SIG-M5 (cell line): ENCODE measurements around the gene NEUROG2.
A peak's percentile ranks its signal among the peaks of the same experiment; 100 is the strongest.
"Not testable (repeated sequence)": the region's sequence is repeated elsewhere in the genome, so short reads cannot be mapped to it uniquely, and the experiment has no call there.

Source experiments
- DNase-seq: peaks from one replicate; lab custom pipeline; 2025; lab: John Stamatoyannopoulos, UW

NEUROG2 gene

GRCh38 chr4:112516066-112516470 lies at the start of gene NEUROG2:
NEUROG2 (minus strand) TSS chr4:112516180; CDS start chr4:112515475, 705 bp downstream.
- no peak for DNase-seq

- no peak for DNase-seq
These were observed 48.8 kb upstream of the NEUROG2 start for GRCh38 chr4:112564706-112565270.

DNA sequence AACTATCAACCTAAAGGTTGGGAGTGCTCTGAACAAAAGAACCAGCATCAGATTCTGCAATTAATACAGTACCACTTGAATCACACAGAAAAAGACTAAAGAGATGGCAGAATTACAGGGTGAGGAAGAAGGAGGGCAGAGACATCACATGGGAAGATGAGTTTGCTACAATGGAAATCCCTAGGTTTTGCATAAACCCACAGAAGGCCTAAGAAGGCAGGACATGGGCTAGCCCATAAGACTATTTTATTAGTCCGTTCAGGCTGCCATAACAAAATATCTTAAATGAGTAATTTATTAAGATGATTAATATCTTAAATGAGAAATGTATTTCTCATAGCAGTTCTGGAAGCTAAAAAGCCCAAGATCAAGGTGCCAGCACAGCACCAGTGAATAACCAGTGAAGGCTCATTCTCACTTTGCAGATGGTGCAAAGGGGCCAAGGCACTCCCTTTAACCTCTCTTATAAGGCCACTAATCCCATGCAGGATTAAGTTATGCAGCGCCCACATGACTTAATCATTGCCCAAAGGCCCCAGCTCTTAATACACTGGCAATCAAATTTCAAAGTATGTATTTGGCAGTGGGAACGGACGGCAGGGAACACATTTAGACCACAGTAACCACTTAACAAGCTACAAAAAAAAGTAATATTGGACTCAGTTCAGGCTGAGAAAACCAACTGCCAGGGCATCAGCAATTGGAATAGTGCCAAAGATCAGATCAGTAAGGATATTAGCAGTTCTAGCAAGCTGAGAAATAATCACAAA lies 47.6 kb upstream of the NEUROG2 start:
- no peak for DNase-seq

DNA sequence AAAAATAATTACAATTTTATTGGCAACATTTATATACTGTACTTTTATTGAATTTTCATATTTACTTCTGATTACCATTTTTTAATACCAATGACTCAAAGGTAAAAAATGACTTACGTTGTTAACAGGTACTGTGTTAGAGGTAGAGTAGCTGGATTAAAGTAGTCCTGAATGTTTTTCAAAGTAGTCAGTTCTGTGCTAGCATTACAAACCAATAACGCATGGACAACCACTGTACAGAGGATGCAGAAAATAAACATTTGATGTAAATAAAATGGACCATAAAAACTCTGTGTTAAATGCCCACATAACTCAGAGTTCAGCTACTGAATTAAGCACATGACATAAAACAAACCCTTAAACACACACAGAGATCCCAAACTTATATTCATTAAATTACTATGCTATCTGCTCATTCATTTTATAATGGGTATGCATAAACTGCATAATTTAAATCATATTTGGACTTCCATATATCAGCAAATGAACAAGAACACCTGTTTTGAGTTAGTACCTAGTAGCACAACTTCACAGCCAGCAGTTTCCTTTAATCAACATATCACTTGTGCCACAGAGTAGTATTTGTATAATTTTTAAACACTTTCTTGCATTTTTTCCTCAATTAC lies 46.4 kb upstream of the NEUROG2 start:
- no peak for DNase-seq

GRCh38 chr4:112560084-112560483 lies 44.1 kb upstream of the NEUROG2 start:
- DNase-seq = peak; percentile 20

DNA sequence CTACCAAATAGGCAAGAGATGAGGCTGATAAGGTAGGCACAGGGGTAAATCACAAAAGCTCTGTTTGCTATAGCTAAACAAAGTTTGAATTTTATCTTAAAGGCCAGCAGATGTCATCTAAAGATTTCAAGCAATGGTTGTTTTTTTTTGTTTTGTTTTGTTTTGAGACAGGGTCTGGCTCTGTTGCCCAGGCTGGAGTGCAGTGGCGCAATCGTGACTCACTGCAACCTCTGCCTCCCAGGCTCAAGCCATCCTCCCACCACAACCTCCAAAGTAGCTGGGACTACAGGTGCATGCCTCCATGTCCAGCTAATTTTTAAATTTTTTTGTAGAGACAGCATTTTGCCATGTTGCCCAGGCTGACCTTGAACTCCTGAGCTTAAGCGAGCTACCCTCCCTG lies 43.1 kb upstream of the NEUROG2 start:
- no peak for DNase-seq

DNA sequence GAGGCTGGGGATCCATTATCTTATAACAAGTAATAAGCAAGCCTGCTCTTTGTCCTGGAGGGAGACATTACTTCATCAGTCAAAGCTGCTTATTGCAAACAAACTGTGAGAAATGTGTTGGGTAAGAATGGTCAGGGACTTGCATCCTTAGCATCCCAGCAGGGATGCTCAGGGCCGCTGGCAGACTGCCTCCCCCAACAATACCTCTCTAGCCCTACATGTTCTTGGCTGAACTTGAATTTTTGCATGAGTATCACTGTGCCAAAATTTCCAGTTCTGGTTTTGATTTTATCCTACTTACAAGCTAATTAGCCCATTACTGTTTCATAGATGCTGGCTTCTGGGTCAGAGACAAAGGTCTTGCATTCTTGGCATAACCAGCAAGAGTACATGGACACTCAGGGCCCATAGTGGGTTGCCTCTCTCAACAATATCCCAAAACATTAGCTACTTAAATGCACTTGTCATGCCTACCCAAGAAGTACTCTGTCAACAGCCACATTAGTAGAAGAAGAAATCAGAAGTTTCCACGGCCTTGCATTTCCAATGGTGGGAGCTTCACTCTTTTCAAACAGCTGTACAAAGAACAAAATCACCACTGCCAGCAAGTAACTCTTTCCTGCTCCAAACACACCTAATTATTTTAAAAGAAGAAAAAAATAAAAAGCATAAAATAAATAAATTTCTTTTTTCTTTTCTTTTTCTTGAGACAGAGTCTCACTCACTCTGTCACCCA lies 41.9 kb upstream of the NEUROG2 start:
- DNase-seq = no peak

DNA sequence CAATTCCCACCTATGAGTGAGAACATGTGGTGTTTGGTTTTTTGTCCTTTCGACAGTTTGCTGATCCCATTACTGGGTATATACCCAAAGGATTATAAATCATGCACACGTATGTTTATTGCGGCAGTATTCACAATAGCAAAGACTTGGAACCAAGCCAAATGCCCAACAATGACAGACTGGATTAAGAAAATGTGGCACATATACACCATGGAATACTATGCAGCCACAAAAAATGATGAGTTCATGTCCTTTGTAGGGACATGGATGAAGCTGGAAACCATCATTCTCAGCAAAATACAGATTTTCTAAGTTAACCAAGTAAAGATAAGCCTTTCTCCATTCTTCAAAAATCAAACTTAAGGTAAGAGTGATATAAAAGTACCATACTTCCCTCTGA lies 38.3 kb upstream of the NEUROG2 start:
- DNase-seq = not testable (repeated sequence)

GRCh38 chr4:112552668-112553067 lies 36.7 kb upstream of the NEUROG2 start:
- no peak for DNase-seq

DNA sequence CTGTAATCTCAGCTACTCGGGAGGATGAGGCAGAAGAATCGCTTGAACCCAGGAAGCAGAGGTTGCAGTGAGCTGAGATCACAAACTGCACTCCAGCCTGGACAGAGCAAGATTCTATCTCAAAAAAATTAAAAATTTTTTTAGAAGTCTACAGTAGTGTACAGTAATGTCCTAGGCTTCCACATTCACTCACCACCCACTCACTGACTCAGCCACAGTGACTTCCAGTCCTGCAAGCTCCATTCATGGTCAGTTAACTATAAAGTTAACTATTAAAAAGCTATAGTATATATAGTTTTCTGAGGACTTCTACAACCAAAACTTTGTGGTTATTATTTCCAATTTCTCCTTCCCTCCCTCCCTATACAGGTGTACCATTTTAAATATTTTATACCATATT lies 34.7 kb upstream of the NEUROG2 start:
- no peak for DNase-seq

DNA sequence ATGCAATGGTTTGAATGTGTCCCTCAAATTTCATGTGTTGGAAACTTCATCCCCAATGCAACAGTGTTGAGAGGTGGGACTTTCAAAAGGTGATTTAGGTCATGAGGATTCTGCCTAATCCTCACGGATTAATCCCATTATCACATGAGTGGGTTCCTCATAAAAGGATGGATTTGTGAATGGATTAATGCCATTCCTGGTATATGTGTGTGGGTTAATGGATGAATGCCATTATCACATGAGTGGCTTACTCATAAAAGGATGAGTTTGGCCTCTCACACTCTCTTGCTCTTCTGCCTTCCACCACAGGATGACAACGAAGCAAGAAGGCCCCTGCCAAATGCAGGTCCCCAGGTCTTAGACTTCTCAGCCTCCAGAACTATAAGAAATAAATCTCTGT lies 30.5 kb upstream of the NEUROG2 start:
- no peak for DNase-seq

GRCh38 chr4:112545346-112545745 lies 29.4 kb upstream of the NEUROG2 start:
- no peak for DNase-seq

- DNase-seq = no peak
These were observed 24.7 kb upstream of the NEUROG2 start for GRCh38 chr4:112540695-112541094.

DNA sequence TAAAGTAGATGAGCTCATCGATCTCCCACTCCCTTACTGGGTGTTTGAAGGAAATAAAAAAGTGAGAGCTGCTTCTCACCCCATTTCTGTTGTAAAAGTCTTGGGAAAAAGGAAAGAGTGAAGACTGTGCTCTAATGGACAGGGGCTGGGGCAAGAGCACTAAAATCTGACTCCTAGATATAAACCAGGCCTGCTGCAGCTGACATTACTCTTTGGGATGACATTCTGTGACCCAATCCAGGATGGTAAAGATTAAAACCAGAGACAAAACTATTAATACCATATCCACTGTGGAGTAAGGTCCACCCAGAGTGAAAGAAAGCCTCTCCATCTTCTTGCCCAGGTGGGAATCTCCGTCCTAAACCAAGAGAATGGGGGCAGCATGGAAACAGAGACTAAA lies 20.1 kb upstream of the NEUROG2 start:
- no peak for DNase-seq

- no peak for DNase-seq
These were observed 16.3 kb upstream of the NEUROG2 start for GRCh38 chr4:112532267-112532666.

- no peak for DNase-seq
These were observed 15.2 kb upstream of the NEUROG2 start for GRCh38 chr4:112531146-112531545.

DNA sequence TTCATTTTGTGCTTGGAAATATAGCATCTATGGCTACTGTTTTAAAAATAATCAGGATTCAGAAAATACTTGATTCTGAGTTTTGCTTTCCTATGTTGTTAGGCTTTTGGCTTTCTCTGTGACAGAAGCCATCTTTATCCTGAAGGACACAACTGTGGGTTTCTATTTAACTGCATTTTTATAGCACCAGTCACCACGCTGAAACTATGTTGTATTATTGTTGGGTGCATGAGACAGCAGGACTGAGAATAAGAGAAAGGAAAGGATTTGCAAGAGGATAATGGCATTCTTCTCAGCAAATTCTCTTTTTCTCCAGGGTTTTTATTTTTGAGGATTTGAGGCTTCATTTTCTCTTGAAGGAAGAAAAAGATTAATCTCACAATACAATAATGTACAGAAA lies 10.1 kb upstream of the NEUROG2 start:
- DNase-seq = no peak

DNA sequence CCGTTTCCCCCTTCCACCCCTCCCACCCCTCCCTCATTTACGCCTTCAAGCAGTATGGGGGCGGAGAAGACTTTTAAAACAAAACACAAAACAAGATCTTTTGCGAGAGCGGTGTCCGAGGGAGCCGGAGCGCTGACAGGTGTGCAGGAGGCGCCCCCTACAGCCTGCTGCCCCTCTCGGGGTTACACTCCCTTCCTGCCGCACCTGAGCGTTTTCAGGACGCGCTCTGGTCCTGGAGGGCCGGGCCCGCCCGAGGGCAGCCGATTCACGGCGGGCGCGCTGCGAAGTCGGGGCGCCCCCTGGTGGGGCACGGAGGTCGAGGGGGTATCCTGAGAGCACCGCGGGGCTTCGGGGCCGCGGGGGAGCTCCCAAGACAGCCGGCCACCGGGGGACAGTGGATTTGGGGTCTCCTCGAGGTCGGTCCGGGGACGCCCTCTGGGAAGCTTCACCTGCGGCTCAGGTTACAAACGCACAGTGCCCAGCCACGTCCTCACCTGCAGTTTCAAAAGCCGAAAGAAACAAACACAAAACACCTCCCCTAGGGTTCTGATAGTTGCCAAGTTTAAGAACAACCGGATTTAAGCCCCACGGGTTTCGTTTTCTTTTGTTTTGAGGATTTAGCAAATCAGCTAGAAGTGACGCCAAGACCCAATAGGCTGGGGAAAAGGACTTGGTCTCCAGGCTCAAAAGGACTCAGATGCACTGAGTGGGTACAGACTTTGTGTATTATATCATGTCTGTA lies 8.0 kb upstream of the NEUROG2 start:
- DNase-seq = no peak

DNA sequence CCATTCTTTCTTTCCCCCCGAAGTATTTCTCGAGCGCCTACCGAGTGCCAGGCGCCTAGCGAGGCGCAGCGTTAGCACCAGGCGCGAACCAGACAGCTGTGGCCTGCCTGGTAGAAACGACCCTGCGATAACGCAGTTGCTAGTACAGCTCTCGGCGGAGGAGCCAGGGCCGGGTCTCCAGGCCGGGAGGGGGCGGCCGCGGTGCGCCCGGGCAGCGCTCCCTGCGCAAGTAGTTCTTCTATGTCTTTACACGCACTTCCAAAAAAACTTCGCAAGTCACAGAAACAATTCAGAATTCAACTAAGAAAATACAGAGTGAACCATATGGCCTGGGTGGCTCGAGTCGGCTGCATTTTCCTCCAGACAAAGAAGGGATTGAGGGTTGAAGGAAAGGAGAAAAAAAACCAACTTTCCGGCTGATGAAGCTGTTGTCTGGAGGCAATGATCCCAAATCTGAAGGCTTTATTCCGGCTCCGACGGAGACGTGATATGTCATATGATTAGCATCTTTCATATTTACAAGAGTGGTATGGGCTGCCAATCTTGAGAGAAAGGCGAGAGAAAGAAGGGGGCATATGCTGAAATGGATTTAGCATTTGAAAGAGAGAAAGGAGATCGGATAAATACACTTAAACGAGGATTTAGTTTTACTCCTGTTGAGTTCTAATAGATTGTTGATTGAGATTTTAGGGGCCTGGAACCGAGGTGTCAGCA lies 7.2 kb upstream of the NEUROG2 start:
- no peak for DNase-seq

DNA sequence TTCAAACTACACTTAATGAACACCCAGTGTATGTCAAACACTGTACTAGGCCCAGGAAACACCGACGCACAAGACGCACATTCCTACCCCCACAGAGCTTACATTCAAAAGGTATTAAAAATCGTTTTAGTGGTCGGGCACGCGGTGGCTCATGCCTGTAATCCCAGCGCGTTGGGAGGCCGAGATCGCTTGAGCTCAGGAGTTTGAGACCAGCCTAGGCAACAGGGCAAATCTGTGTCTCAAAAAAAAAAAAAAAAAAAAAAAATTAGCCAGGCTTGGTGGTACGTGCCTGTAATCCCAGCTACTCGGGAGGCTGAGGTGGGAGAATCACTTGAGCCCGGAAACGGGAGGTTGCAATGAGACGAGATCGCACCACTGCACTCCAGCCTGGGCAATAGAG lies 6.5 kb upstream of the NEUROG2 start:
- not testable (repeated sequence) for DNase-seq
